Measurements from ENCODE around the gene RAD51B. TPM values are rescaled to one million over a fixed set of nuclear protein-coding genes. Genes with fewer than 3 reads are reported as not detected.

The RAD51B gene
- total RNA-seq, 1 experiment from 2014 or later = 8.5 TPM

DNA sequence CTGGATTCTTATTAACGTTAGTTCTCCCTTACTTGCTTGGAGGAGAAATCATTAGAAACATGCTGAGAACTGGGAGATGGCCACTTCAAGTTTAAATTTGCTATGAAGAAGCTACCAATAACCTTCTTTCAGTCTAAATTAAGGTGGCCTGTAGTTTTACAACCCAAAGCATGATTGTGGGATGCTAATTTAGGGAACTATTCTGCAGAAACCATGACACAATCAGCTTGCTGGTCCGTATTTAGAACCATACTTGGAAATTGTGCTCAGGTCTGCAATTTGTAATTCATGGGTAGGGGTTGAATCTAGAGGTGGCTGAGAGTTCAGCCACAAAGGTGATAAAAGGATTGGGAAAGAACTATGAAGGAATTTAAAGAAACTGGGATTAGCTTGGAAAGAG lies 405.7 kb downstream of the RAD51B start:
- H3K4me1 ChIP-seq (ENCODE audit: control insufficient read depth, insufficient read depth, low read length) = no peaks in the 10 kb centered on the region
- BruUV-seq (replicated peaks) = no TSS peak
- ATAC-seq = no peak
- no peak overlapping the region for H3K4me3 ChIP-seq (ENCODE audit: low read depth in 2 of 2, low read length in 2 of 2)
- H3K36me3 ChIP-seq (ENCODE audit: control insufficient read depth, insufficient read depth, low read length) = no peaks in the 10 kb centered on the region
- intact Hi-C loops (cut with micrococcal nuclease; ENCODE audit: unreplicated experiment) (no loop called here), in situ Hi-C loops (cut with HindIII; ENCODE audit: low pct_unique_long_range_greater_than_20kb, low sequenced_read_pairs) (no loop called here)
- POLR2A ChIA-PET = no interaction called here
- peak overlapping the region; percentile 7; the same call in 1 of the 2 replicates for H3K27ac ChIP-seq (ENCODE audit: low read length)
- 0 out of 2 replicates have a peak, but pooled peaks cover under 1% of the 10 kb centered on the region for H3K9me3 ChIP-seq (ENCODE audit: control insufficient read depth, insufficient read depth, low read depth, low read length)
- no peaks in the 10 kb centered on the region for H3K27me3 ChIP-seq (ENCODE audit: control insufficient read depth, insufficient read depth, low read length)
- CTCF ChIA-PET = no interaction called here
- DNase-seq (ENCODE audit: low read depth, low spot score) = no peak
- TF ChIP-seq, protein P1, sequence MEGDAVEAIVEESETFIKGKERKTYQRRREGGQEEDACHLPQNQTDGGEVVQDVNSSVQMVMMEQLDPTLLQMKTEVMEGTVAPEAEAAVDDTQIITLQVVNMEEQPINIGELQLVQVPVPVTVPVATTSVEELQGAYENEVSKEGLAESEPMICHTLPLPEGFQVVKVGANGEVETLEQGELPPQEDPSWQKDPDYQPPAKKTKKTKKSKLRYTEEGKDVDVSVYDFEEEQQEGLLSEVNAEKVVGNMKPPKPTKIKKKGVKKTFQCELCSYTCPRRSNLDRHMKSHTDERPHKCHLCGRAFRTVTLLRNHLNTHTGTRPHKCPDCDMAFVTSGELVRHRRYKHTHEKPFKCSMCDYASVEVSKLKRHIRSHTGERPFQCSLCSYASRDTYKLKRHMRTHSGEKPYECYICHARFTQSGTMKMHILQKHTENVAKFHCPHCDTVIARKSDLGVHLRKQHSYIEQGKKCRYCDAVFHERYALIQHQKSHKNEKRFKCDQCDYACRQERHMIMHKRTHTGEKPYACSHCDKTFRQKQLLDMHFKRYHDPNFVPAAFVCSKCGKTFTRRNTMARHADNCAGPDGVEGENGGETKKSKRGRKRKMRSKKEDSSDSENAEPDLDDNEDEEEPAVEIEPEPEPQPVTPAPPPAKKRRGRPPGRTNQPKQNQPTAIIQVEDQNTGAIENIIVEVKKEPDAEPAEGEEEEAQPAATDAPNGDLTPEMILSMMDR (IDR thresholded peaks at IDR 0.05) = no peak
- TF ChIP-seq TCF7L2 (IDR thresholded peaks at IDR 0.05; ENCODE audit: low read depth, low read length) (no peak), SIN3A (IDR thresholded peaks at IDR 0.05; ENCODE audit: borderline replicate concordance, insufficient read depth, low read depth, low read length) (no peak)
- TF ChIP-seq, protein P2, sequence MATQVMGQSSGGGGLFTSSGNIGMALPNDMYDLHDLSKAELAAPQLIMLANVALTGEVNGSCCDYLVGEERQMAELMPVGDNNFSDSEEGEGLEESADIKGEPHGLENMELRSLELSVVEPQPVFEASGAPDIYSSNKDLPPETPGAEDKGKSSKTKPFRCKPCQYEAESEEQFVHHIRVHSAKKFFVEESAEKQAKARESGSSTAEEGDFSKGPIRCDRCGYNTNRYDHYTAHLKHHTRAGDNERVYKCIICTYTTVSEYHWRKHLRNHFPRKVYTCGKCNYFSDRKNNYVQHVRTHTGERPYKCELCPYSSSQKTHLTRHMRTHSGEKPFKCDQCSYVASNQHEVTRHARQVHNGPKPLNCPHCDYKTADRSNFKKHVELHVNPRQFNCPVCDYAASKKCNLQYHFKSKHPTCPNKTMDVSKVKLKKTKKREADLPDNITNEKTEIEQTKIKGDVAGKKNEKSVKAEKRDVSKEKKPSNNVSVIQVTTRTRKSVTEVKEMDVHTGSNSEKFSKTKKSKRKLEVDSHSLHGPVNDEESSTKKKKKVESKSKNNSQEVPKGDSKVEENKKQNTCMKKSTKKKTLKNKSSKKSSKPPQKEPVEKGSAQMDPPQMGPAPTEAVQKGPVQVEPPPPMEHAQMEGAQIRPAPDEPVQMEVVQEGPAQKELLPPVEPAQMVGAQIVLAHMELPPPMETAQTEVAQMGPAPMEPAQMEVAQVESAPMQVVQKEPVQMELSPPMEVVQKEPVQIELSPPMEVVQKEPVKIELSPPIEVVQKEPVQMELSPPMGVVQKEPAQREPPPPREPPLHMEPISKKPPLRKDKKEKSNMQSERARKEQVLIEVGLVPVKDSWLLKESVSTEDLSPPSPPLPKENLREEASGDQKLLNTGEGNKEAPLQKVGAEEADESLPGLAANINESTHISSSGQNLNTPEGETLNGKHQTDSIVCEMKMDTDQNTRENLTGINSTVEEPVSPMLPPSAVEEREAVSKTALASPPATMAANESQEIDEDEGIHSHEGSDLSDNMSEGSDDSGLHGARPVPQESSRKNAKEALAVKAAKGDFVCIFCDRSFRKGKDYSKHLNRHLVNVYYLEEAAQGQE (IDR thresholded peaks at IDR 0.05; ENCODE audit: insufficient read depth in 1 of 2, low read depth in 2 of 2, low read length in 1 of 2) = no peak

DNA sequence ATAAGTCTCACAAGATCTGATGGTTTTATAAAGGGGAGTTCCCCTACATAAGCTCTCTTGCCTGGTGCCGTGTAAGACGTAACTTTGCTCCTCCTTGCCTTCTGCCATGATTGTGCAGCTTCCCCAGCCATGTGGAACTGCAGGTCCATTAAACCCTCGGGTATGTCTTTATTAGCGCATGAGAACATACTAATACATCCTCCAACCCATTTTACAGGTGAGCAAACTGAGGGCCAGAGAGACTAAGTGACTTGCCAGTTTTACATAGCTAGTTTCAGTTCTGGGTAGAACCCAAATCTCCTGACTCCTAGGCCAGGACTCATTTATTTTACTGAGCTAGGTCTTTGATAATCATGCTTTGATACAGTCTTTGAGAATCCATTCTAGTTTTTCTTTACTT lies 406.9 kb downstream of the RAD51B start:
- in situ Hi-C loops (cut with HindIII; ENCODE audit: low pct_unique_long_range_greater_than_20kb, low sequenced_read_pairs) (no loop called here), intact Hi-C loops (cut with micrococcal nuclease; ENCODE audit: unreplicated experiment) (no loop called here)
- Histone ChIP-seq H3K4me1 (ENCODE audit: control insufficient read depth, insufficient read depth, low read length) (peaks cover 8% of the 10 kb centered on the region), H3K36me3 (ENCODE audit: control insufficient read depth, insufficient read depth, low read length) (no peaks in the 10 kb centered on the region), H3K27ac (ENCODE audit: low read length) (peak overlapping the region; percentile 48; the same call in 1 of the 2 replicates), H3K9me3 (ENCODE audit: control insufficient read depth, insufficient read depth, low read depth, low read length) (0 out of 2 replicates have a peak, but pooled peaks cover 3% of the 10 kb centered on the region), H3K27me3 (ENCODE audit: control insufficient read depth, insufficient read depth, low read length) (no peaks in the 10 kb centered on the region), H3K4me3 (ENCODE audit: low read depth in 2 of 2, low read length in 2 of 2) (no peak overlapping the region)
- no TSS peak for BruUV-seq (replicated peaks)
- ChIA-PET POLR2A (no interaction called here), CTCF (no interaction called here)
- TF ChIP-seq TCF7L2 (IDR thresholded peaks at IDR 0.05; ENCODE audit: low read depth, low read length) (no peak), POLR2AphosphoS5 (IDR thresholded peaks at IDR 0.05; ENCODE audit: low read depth, low read length) (no peak), SIN3A (IDR thresholded peaks at IDR 0.05; ENCODE audit: borderline replicate concordance, insufficient read depth, low read depth, low read length) (no peak)
- TF ChIP-seq, protein P2 (IDR thresholded peaks at IDR 0.05; ENCODE audit: insufficient read depth in 1 of 2, low read depth in 2 of 2, low read length in 1 of 2) = no peak
- TF ChIP-seq, protein P1 (IDR thresholded peaks at IDR 0.05) = no peak
- ATAC-seq = no peak
- no peak for DNase-seq (ENCODE audit: low read depth, low spot score)
